ENCODE results near the gene MRPS12.

DNA sequence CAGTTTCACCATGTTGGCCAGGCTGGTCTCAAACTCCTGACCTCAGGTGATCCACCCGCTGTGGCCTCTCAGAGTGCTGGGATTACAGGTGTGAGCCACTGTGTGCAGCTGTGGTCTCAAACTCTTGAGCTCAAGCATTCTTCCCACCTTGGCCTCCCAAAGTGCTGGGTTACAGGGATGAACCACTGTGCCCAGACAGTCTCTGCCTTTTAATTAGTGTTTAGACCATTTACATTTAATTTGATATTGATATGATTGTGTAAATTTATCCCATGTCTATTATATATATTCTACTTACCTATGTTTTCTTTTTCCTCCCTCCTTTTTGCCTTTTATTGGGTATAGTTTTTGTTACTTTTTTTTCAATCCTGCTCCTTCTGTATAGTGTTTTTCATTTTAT, 29.1 kb upstream of the MRPS12 start:
- TF ChIP-seq, protein P1, sequence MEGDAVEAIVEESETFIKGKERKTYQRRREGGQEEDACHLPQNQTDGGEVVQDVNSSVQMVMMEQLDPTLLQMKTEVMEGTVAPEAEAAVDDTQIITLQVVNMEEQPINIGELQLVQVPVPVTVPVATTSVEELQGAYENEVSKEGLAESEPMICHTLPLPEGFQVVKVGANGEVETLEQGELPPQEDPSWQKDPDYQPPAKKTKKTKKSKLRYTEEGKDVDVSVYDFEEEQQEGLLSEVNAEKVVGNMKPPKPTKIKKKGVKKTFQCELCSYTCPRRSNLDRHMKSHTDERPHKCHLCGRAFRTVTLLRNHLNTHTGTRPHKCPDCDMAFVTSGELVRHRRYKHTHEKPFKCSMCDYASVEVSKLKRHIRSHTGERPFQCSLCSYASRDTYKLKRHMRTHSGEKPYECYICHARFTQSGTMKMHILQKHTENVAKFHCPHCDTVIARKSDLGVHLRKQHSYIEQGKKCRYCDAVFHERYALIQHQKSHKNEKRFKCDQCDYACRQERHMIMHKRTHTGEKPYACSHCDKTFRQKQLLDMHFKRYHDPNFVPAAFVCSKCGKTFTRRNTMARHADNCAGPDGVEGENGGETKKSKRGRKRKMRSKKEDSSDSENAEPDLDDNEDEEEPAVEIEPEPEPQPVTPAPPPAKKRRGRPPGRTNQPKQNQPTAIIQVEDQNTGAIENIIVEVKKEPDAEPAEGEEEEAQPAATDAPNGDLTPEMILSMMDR (conservative IDR thresholded peaks at IDR 0.05): no peak
- TF ChIP-seq ZFX (IDR thresholded peaks at IDR 0.05): no peak
